HepG2 (cell line): ENCODE data around the gene HSDL1. TPM values are rescaled to one million over a fixed set of nuclear protein-coding genes. Genes with fewer than 3 reads are reported as not detected.

Experiments used
- EHMT2 ChIP-seq: fragments of 200-600 bp; sonication (generic); IDR thresholded peaks from 2 replicates; pipeline ENCODE4 v1.7.0; 2017; ENCODE audit warnings: antibody characterized with exemption, low read depth, low read length, borderline replicate concordance
- GABPB1 ChIP-seq: IDR thresholded peaks from 2 replicates; pipeline ENCODE4 v1.6.1; 2016; ENCODE audit warnings: mild to moderate bottlenecking, missing genetic modification reagents, moderate library complexity, missing compliant biosample characterization
- GATAD2A ChIP-seq: IDR thresholded peaks from 2 replicates; pipeline ENCODE4 v1.6.1; 2016
- GZF1 ChIP-seq: sonication (generic); formaldehyde crosslinking; IDR thresholded peaks from 2 replicates; pipeline ENCODE4 v1.5.1; 2020; ENCODE audit warnings: mild to moderate bottlenecking, missing genetic modification reagents
- HNRNPL ChIP-seq: fragments of 200-400 bp; formaldehyde crosslinking; IDR thresholded peaks from 2 replicates; pipeline ENCODE4 v1.6.1; 2017; ENCODE audit warnings: mild to moderate bottlenecking, low read depth, low read length
- MED13 ChIP-seq: sonication (generic); formaldehyde crosslinking; IDR thresholded peaks from 2 replicates; pipeline ENCODE4 v1.5.0; 2020; ENCODE audit warnings: missing genetic modification reagents
- NR2F2 ChIP-seq: IDR thresholded peaks from 2 replicates; pipeline ENCODE4 v1.6.1; 2012; ENCODE audit warnings: low read depth, inconsistent platforms, borderline replicate concordance
- NR2F6 ChIP-seq, 2 experiments: IDR thresholded peaks; 2 replicates each; pipeline ENCODE4 v1.6.1; 2016; ENCODE audit warnings: antibody characterized with exemption in 1 of 2, mild to moderate bottlenecking in 1 of 2
- SMARCC2 ChIP-seq: fragments of 450-650 bp; IDR thresholded peaks from 2 replicates; pipeline ENCODE4 v1.6.1; 2017; ENCODE audit warnings: antibody characterized with exemption, mild to moderate bottlenecking
- SOX13 ChIP-seq, 3 experiments: fragments of 450-650 bp in 1 of 3; sonication (generic) in 1 of 3; formaldehyde crosslinking in 1 of 3; IDR thresholded peaks in 2 of 3; conservative IDR thresholded peaks in 1 of 3; 2 replicates each; pipeline versions ENCODE4 v1.5.0 to v1.6.1; 2016 to 2020; ENCODE audit warnings: antibody characterized with exemption in 1 of 3, mild to moderate bottlenecking in 1 of 3, missing compliant biosample characterization in 1 of 3, missing genetic modification reagents in 1 of 3, moderate library complexity in 1 of 3
- SSRP1 ChIP-seq: IDR thresholded peaks from 2 replicates; pipeline ENCODE4 v1.6.1; 2016; ENCODE audit warnings: control low read depth
- ZBTB20 ChIP-seq: sonication (generic); formaldehyde crosslinking; IDR thresholded peaks from 2 replicates; pipeline ENCODE4 v1.8.1; 2023; ENCODE audit warnings: missing genetic modification reagents, low read depth, mild to moderate bottlenecking, borderline replicate concordance
- ZFAT ChIP-seq: sonication (generic); formaldehyde crosslinking; conservative IDR thresholded peaks from 2 replicates; pipeline ENCODE4 v1.8.1; 2023; ENCODE audit warnings: missing genetic modification reagents, inconsistent platforms
- ZNF121 ChIP-seq: sonication (generic); formaldehyde crosslinking; IDR thresholded peaks from 2 replicates; pipeline ENCODE4 v1.5.0; 2020; ENCODE audit warnings: mild to moderate bottlenecking, missing genetic modification reagents
- ZNF773 ChIP-seq: sonication (generic); formaldehyde crosslinking; IDR thresholded peaks from 2 replicates; pipeline ENCODE4 v1.4.0; 2020; ENCODE audit warnings: missing genetic modification reagents, borderline replicate concordance
- polyA plus RNA-seq, 8 experiments: library from polyadenylated mRNA; depleted of rRNA in 3 of 8; stranded (reverse) in 7 of 8; unstranded in 1 of 8; fragments of >200 nt; fragmentation: Illumina TruSeq in 4 of 8; extraction: Trizol in 4 of 8; gene quantifications; 2 replicates each; pipeline versions ENCODE4 v1.2.1 to v1.2.3, GENCODE V29; 2011 to 2016; ENCODE audit warnings: low read depth in 4 of 8, missing spikeins in 1 of 8, mixed read lengths in 1 of 8; ENCODE audit not compliant: insufficient read depth in 1 of 8
- total RNA-seq, 5 experiments: library from RNA; depleted of rRNA; stranded (reverse); fragments of >200 nt; fragmentation: Illumina TruSeq; extraction: Trizol; gene quantifications; 2 replicates each; pipeline ENCODE4 v1.2.3, GENCODE V29; 2016; ENCODE audit warnings: low read depth in 1 of 5
- TF ChIP-seq, protein P1 (sequence below): IDR thresholded peaks from 2 replicates; pipeline ENCODE4 v1.6.1; 2012; ENCODE audit warnings: inconsistent platforms
- TF ChIP-seq, protein P2 (sequence below): IDR thresholded peaks from 2 replicates; pipeline ENCODE4 v1.6.1; 2016; ENCODE audit warnings: low read depth
- TF ChIP-seq, protein P3 (sequence below): sonication (generic); formaldehyde crosslinking; IDR thresholded peaks from 2 replicates; pipeline ENCODE4 v1.4.0; 2020; ENCODE audit warnings: missing genetic modification reagents, borderline replicate concordance
- TF ChIP-seq, protein P4 (sequence below): sonication (generic); formaldehyde crosslinking; IDR thresholded peaks from 2 replicates; pipeline ENCODE4 v1.9.0; 2021; ENCODE audit warnings: missing genetic modification reagents, borderline replicate concordance
- TF ChIP-seq, protein P5 (sequence below): sonication (generic); formaldehyde crosslinking; IDR thresholded peaks from 2 replicates; pipeline ENCODE4 v1.8.1; 2023; ENCODE audit warnings: mild to moderate bottlenecking, moderate library complexity, missing genetic modification reagents

HSDL1 gene
- total and polyA plus RNA-seq, 2 of the 13 experiments (the other 11 are each of a cell fraction or from before 2014, with no cell fraction given) = 49.2 to 49.7 TPM

DNA sequence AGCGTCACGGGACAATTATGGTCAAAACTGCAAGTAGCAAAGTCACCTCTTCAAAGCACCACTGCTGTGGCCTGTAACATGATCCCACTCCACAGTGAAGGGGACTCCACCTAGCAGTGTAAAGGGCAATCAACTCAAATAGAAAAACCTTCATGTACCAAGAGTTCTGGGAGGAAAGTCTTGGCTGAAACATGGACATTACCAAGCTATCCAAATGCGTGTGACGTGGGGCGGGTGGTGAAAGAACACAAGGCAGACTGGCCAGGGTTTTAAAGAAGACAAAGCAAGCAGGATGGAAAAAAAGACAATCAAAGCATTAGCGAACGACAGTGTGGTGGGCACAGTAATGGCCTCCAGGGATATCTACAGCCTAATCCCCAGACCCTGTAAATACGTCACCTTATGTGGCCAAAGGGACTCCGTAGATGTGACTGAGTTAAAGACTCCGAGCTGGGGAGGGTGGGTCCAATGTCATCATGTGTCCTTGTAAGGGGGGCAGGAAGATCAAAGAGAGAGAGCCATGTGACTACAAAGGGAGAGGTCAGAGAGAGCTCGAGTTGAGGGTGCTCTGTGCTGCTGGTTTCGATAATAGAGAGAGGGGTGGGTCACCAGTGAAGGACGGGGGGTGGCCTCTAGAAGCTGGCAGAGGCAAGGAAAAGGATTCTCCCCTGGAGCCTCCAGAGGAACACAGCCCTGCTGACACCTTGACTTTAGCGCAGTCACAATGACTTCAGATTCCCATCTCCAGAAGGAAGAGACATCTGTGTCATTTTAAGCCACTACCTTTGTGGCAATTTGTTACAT lies 6.0 kb downstream of the HSDL1 start (continued):
- TF ChIP-seq EHMT2 (peak; percentile 28; the same call in 1 of the 2 replicates), NR2F6 (IDR thresholded peaks at IDR 0.05) (peak; percentile 93), NR2F6 (CRISPR knock-in tag; IDR thresholded peaks at IDR 0.05) (peak; percentile 89), HNRNPL (no peak), GABPB1 (CRISPR knock-in tag) (peak; percentile 29; the same call in 1 of the 2 replicates), ZNF773 (no peak), ZNF121 (no peak), SMARCC2 (no peak), GATAD2A (peak; percentile 64), SSRP1 (CRISPR knock-in tag) (no peak), ZBTB20 (CRISPR knock-in tag) (0 out of 2 replicates have a peak, but pooled peaks have one; percentile 71), ZFAT (CRISPR knock-in tag) (no peak), GZF1 (CRISPR knock-in tag) (no peak), MED13 (CRISPR knock-in tag) (0 out of 2 replicates have a peak, but pooled peaks have one; percentile 50), NR2F2 (peak; percentile 88), SOX13 (IDR thresholded peaks at IDR 0.05) (peak; percentile 86), SOX13 (CRISPR knock-in tag; conservative IDR thresholded peaks at IDR 0.05 in 1 of 2, IDR thresholded peaks at IDR 0.05 in 1 of 2) (peak in 1 of 2 experiments; percentile 89; a peak in 2 of 4 replicates)
- TF ChIP-seq, protein P1, sequence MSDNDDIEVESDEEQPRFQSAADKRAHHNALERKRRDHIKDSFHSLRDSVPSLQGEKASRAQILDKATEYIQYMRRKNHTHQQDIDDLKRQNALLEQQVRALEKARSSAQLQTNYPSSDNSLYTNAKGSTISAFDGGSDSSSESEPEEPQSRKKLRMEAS = peak; percentile 86
- TF ChIP-seq, protein P2, sequence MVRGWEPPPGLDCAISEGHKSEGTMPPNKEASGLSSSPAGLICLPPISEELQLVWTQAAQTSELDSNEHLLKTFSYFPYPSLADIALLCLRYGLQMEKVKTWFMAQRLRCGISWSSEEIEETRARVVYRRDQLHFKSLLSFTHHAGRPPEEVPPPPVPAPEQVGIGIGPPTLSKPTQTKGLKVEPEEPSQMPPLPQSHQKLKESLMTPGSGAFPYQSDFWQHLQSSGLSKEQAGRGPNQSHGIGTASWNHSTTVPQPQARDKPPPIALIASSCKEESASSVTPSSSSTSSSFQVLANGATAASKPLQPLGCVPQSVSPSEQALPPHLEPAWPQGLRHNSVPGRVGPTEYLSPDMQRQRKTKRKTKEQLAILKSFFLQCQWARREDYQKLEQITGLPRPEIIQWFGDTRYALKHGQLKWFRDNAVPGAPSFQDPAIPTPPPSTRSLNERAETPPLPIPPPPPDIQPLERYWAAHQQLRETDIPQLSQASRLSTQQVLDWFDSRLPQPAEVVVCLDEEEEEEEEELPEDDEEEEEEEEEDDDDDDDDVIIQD (CRISPR knock-in tag) = peak; percentile 62; the same call in 1 of the 2 replicates
- TF ChIP-seq, protein P3, sequence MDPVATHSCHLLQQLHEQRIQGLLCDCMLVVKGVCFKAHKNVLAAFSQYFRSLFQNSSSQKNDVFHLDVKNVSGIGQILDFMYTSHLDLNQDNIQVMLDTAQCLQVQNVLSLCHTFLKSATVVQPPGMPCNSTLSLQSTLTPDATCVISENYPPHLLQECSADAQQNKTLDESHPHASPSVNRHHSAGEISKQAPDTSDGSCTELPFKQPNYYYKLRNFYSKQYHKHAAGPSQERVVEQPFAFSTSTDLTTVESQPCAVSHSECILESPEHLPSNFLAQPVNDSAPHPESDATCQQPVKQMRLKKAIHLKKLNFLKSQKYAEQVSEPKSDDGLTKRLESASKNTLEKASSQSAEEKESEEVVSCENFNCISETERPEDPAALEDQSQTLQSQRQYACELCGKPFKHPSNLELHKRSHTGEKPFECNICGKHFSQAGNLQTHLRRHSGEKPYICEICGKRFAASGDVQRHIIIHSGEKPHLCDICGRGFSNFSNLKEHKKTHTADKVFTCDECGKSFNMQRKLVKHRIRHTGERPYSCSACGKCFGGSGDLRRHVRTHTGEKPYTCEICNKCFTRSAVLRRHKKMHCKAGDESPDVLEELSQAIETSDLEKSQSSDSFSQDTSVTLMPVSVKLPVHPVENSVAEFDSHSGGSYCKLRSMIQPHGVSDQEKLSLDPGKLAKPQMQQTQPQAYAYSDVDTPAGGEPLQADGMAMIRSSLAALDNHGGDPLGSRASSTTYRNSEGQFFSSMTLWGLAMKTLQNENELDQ (CRISPR knock-in tag) = no peak
- TF ChIP-seq, protein P4, sequence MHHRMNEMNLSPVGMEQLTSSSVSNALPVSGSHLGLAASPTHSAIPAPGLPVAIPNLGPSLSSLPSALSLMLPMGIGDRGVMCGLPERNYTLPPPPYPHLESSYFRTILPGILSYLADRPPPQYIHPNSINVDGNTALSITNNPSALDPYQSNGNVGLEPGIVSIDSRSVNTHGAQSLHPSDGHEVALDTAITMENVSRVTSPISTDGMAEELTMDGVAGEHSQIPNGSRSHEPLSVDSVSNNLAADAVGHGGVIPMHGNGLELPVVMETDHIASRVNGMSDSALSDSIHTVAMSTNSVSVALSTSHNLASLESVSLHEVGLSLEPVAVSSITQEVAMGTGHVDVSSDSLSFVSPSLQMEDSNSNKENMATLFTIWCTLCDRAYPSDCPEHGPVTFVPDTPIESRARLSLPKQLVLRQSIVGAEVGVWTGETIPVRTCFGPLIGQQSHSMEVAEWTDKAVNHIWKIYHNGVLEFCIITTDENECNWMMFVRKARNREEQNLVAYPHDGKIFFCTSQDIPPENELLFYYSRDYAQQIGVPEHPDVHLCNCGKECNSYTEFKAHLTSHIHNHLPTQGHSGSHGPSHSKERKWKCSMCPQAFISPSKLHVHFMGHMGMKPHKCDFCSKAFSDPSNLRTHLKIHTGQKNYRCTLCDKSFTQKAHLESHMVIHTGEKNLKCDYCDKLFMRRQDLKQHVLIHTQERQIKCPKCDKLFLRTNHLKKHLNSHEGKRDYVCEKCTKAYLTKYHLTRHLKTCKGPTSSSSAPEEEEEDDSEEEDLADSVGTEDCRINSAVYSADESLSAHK (CRISPR knock-in tag) = no peak
- TF ChIP-seq, protein P5, sequence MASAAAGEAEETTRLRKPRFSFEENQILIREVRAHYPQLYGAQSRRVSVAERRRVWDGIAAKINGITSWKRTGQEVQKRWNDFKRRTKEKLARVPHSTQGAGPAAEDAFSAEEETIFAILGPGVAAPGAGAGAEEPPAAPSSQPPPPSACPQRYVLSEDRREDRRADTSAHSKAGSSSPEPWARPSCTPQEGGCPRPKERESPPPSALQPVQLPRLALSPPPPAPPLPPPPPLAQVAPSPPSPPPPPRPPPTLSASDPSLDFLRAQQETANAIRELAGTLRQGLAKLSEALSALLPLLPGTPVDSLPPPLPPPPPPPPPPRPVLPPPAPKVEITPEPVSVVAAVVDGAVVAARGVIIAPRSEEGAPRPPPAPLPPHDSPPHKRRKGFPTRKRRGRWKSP (CRISPR knock-in tag) = peak; percentile 42; the same call in 1 of the 2 replicates
